Mesendoderm (in vitro differentiated cells): Measurements from ENCODE around the gene LCAT.

ENCODE experiments used
- DNase-seq: peaks from one replicate; pipeline ENCODE4 v3.0.0; 2013
- H2AK5ac ChIP-seq: 2 replicates; pipeline ENCODE4 v1.6.1; 2013; ENCODE audit warnings: low read length, inconsistent platforms
- H2BK120ac ChIP-seq: 2 replicates; pipeline ENCODE4 v1.6.1; 2013; ENCODE audit warnings: low read depth, mild to moderate bottlenecking, low read length, moderate library complexity, mixed read lengths
- H2BK15ac ChIP-seq: replicated peaks from 2 replicates; pipeline ENCODE4 v1.6.1; 2013; ENCODE audit warnings: low read depth, mild to moderate bottlenecking, moderate library complexity
- H2BK5ac ChIP-seq: 2 replicates; pipeline ENCODE4 v1.6.1; 2013; ENCODE audit warnings: low read length, inconsistent platforms
- H3K18ac ChIP-seq: 2 replicates; pipeline ENCODE4 v1.6.1; 2013; ENCODE audit warnings: mild to moderate bottlenecking, low read length, mixed read lengths
- H3K23ac ChIP-seq: one replicate; pipeline ENCODE4 v1.6.1; 2013; ENCODE audit warnings: low read length
- H3K27ac ChIP-seq: 2 replicates; pipeline ENCODE4 v1.5.1; 2013; ENCODE audit warnings: low read depth, mild to moderate bottlenecking, inconsistent platforms, low read length, moderate library complexity
- H3K27me3 ChIP-seq: 2 replicates; pipeline ENCODE4 v1.6.1; 2013; ENCODE audit warnings: low read length, control low read depth, mild to moderate bottlenecking, inconsistent platforms; ENCODE audit not compliant: insufficient read depth, poor library complexity
- H3K36me3 ChIP-seq: 2 replicates; pipeline ENCODE4 v1.6.1; 2013; ENCODE audit warnings: low read length, inconsistent platforms; ENCODE audit not compliant: control insufficient read depth, insufficient read depth
- H3K4ac ChIP-seq: one replicate; pipeline ENCODE4 v1.6.1; 2013; ENCODE audit warnings: low read depth, mild to moderate bottlenecking, low read length, moderate library complexity
- H3K4me1 ChIP-seq: 2 replicates; pipeline ENCODE4 v1.6.1; 2013; ENCODE audit warnings: low read depth, low read length, inconsistent platforms; ENCODE audit not compliant: control insufficient read depth
- H3K4me2 ChIP-seq: 2 replicates; pipeline ENCODE4 v1.6.1; 2013; ENCODE audit warnings: low read length
- H3K4me3 ChIP-seq: 2 replicates; pipeline ENCODE4 v1.5.1; 2013; ENCODE audit warnings: mild to moderate bottlenecking, low read length
- H3K56ac ChIP-seq: one replicate; pipeline ENCODE4 v1.6.1; 2013; ENCODE audit warnings: low read length
- H3K79me1 ChIP-seq: 2 replicates; pipeline ENCODE4 v1.6.1; 2013; ENCODE audit warnings: low read length, inconsistent platforms
- H3K79me2 ChIP-seq: 2 replicates; pipeline ENCODE4 v1.6.1; 2013; ENCODE audit warnings: mild to moderate bottlenecking, low read length; ENCODE audit not compliant: control insufficient read depth, insufficient read depth
- H3K9ac ChIP-seq: 2 replicates; pipeline ENCODE4 v1.6.1; 2013; ENCODE audit warnings: low read length, inconsistent platforms
- H4K5ac ChIP-seq: one replicate; pipeline ENCODE4 v1.6.1; 2013; ENCODE audit warnings: low read length
- H4K8ac ChIP-seq: one replicate; pipeline ENCODE4 v1.6.1; 2013; ENCODE audit warnings: low read depth, mild to moderate bottlenecking, control low read depth, low read length, moderate library complexity
- whole genome bisulfite sequencing: extraction: QIAGEN DNeasy Blood & Tissue Kit; methylation state at CpG from one replicate; pipeline ENCODE4 v1.1.7; 2013; ENCODE audit warnings: low lambda C conversion rate, missing lambda C conversion rate; ENCODE audit not compliant: insufficient coverage; ENCODE audit errors: extremely low coverage; 5-methylcytosine and 5-hydroxymethylcytosine counted together

LCAT gene

GRCh38 chr16:67962135-67962534 lies 18.2 kb upstream of the LCAT start:
- Histone ChIP-seq H3K36me3 (peaks cover 11% of the 10 kb centered on the region), H3K56ac (no peak overlapping the region), H3K4ac (no peak overlapping the region), H3K4me2 (no peak overlapping the region), H3K79me2 (peaks cover 11% of the 10 kb centered on the region), H4K5ac (no peak overlapping the region), H3K27me3 (no peaks in the 10 kb centered on the region), H3K4me1 (peaks cover 8% of the 10 kb centered on the region), H2BK120ac (no peak overlapping the region), H2AK5ac (no peak overlapping the region), H3K23ac (no peak overlapping the region), H3K79me1 (peaks cover 17% of the 10 kb centered on the region), H2BK15ac (no peak overlapping the region), H2BK5ac (no peak overlapping the region), H4K8ac (no peak overlapping the region), H3K4me3 (no peak overlapping the region), H3K27ac (no peak overlapping the region), H3K9ac (no peak overlapping the region), H3K18ac (no peak overlapping the region)
- no peak for DNase-seq
- WGBS: no CpG with 5 or more reads among the region's 8 CpGs

GRCh38 chr16:67961551-67961957 lies 17.6 kb upstream of the LCAT start:
- H3K23ac ChIP-seq: no peak overlapping the region
- H3K56ac ChIP-seq: no peak overlapping the region
- H2AK5ac ChIP-seq: no peak overlapping the region
- no peak overlapping the region for H3K4me3 ChIP-seq
- no peak overlapping the region for H3K18ac ChIP-seq
- H3K27me3 ChIP-seq: no peaks in the 10 kb centered on the region
- H3K27ac ChIP-seq: no peak overlapping the region
- no peak overlapping the region for H3K4me2 ChIP-seq
- no peak for DNase-seq
- H4K8ac ChIP-seq: no peak overlapping the region
- peaks cover 11% of the 10 kb centered on the region for H3K36me3 ChIP-seq
- peaks cover 12% of the 10 kb centered on the region for H3K79me1 ChIP-seq
- no peak overlapping the region for H2BK5ac ChIP-seq
- H2BK120ac ChIP-seq: no peak overlapping the region
- H3K4me1 ChIP-seq: peaks cover 3% of the 10 kb centered on the region
- no peak overlapping the region for H4K5ac ChIP-seq
- peaks cover 6% of the 10 kb centered on the region for H3K79me2 ChIP-seq
- no CpG with 5 or more reads among the region's 13 CpGs for WGBS
- no peak overlapping the region for H2BK15ac ChIP-seq
- H3K9ac ChIP-seq: no peak overlapping the region
- H3K4ac ChIP-seq: no peak overlapping the region

- no peak for DNase-seq
- H3K36me3 ChIP-seq: peaks cover 12% of the 10 kb centered on the region
- no peak overlapping the region for H3K56ac ChIP-seq
Observed at GRCh38 chr16:67959536-67960329, 15.8 kb upstream of the LCAT start.

DNA sequence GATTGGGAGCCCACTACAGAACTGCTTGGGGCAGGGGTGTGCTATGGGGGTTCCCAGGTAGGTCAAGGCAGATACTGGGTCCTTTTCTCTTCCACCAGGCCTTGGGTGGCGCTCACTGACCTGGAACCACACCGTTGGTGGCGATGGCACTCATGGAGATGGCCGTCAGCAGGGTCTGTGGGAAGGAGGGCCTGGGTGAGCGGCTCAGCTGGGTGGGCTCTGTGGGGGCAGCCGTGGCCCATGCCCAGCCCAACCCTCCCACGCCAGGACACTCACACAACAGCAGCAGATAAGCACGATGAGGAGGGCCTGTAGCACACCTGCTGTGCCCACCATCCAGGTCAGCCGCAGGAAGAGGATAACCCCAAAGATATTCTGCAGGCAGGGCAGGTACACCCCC lies 13.7 kb upstream of the LCAT start:
- H4K8ac ChIP-seq: no peak overlapping the region

More at GRCh38 chr16:67959536-67960329, 15.8 kb upstream of the LCAT start:
- Histone ChIP-seq H3K4me3 (no peak overlapping the region), H3K4me2 (no peak overlapping the region), H3K4me1 (no peaks in the 10 kb centered on the region), H3K79me2 (no peaks in the 10 kb centered on the region), H4K8ac (no peak overlapping the region), H3K79me1 (peaks cover 3% of the 10 kb centered on the region), H3K9ac (no peak overlapping the region), H3K4ac (no peak overlapping the region), H3K27me3 (no peaks in the 10 kb centered on the region), H2BK15ac (no peak overlapping the region), H4K5ac (no peak overlapping the region), H3K27ac (no peak overlapping the region), H2AK5ac (no peak overlapping the region), H2BK5ac (no peak overlapping the region), H2BK120ac (no peak overlapping the region), H3K18ac (no peak overlapping the region), H3K23ac (no peak overlapping the region)
- no CpG with 5 or more reads among the region's 11 CpGs for WGBS

DNA sequence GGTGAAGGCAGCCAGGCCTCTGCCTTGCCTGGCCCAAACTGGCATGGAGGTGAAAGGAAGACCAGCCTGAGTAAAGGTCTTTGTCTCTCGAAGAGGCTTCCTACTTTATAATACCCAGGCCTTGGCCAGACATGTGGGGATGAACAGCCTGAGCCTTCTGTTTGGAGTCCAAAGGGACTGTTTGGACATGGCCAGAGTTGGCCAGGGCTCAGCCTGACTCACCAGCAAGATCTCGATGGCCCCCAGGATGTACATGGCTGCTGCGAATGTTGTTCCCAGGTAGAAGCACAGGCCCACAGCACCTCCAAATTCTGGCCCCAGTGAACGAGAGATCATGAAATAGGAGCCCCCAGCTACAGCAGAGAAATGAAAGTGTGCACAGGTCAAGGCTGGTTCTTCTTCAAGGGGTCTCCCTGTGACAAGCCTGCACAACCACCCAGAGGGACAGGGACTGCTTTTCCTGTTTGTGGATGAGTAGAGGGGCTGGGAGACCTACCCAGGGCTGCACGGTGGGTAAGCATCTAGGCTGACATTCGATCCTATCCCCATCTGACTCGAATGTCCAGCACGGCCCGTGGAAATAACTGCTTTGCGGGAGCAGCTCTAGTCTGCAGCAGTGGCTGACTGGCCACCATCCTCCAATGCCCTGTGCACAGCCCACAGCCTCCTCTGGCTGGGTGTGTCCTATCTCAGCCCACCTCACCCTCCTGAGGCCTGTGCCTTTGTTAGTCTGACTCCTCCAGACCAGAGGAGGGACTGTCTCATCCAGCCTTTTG lies 10.7 kb upstream of the LCAT start:
- Histone ChIP-seq H2AK5ac (no peak overlapping the region), H3K4ac (no peak overlapping the region), H3K4me2 (no peak overlapping the region), H3K79me2 (no peaks in the 10 kb centered on the region), H2BK5ac (no peak overlapping the region), H3K27ac (no peak overlapping the region), H3K27me3 (no peaks in the 10 kb centered on the region), H4K5ac (no peak overlapping the region), H3K18ac (no peak overlapping the region), H3K4me3 (no peak overlapping the region), H2BK15ac (no peak overlapping the region), H3K79me1 (no peaks in the 10 kb centered on the region), H4K8ac (no peak overlapping the region), H3K4me1 (no peaks in the 10 kb centered on the region), H2BK120ac (no peak overlapping the region), H3K9ac (no peak overlapping the region), H3K36me3 (peaks cover 17% of the 10 kb centered on the region), H3K56ac (no peak overlapping the region), H3K23ac (no peak overlapping the region)
- WGBS: no CpG with 5 or more reads among the region's 10 CpGs
- no peak for DNase-seq

More for the DNA sequence above, 13.7 kb upstream of the LCAT start:
- Histone ChIP-seq H3K79me1 (no peaks in the 10 kb centered on the region), H2BK15ac (no peak overlapping the region), H4K5ac (no peak overlapping the region), H3K18ac (no peak overlapping the region), H3K4ac (no peak overlapping the region), H2AK5ac (no peak overlapping the region), H3K56ac (no peak overlapping the region), H3K27ac (no peak overlapping the region), H3K4me1 (no peaks in the 10 kb centered on the region), H3K79me2 (no peaks in the 10 kb centered on the region), H3K9ac (no peak overlapping the region), H2BK5ac (no peak overlapping the region), H2BK120ac (no peak overlapping the region), H3K27me3 (no peaks in the 10 kb centered on the region), H3K36me3 (peaks cover 16% of the 10 kb centered on the region), H3K4me2 (no peak overlapping the region), H3K23ac (no peak overlapping the region), H3K4me3 (no peak overlapping the region)
- no peak for DNase-seq
- WGBS: no CpG with 5 or more reads among the region's 9 CpGs
